Mesodermal cell (in vitro differentiated cells): ENCODE results near the gene FAM3D.

Experiments
- H3K27ac ChIP-seq: 2 replicates; pipeline ENCODE4 v1.7.0; 2013; ENCODE audit warnings: mild to moderate bottlenecking, low read depth, low read length, moderate library complexity; ENCODE audit not compliant: severe bottlenecking
- H3K36me3 ChIP-seq: 2 replicates; pipeline ENCODE4 v1.7.1; 2013; ENCODE audit warnings: mild to moderate bottlenecking, low read length, moderate library complexity; ENCODE audit not compliant: control insufficient read depth, insufficient read depth
- H3K4me1 ChIP-seq: one replicate; pipeline ENCODE4 v1.7.1; 2013; ENCODE audit warnings: mild to moderate bottlenecking, low read length; ENCODE audit not compliant: insufficient read depth, control insufficient read depth, poor library complexity, severe bottlenecking
- H3K4me3 ChIP-seq: 2 replicates; pipeline ENCODE4 v1.7.0; 2013; ENCODE audit warnings: low read length, control low read depth, mild to moderate bottlenecking; ENCODE audit not compliant: insufficient read depth, poor library complexity, severe bottlenecking; ENCODE audit errors: extremely low read depth
- H3K9me3 ChIP-seq: 2 replicates; pipeline ENCODE4 v1.7.1; 2013; ENCODE audit warnings: mild to moderate bottlenecking, low read length, moderate library complexity; ENCODE audit not compliant: control insufficient read depth
- WGBS, 2 experiments: methylation state at CpG; one replicate each; pipeline ENCODE4 v1.1.5; 2013; ENCODE audit warnings: missing lambda C conversion rate in 2 of 2; ENCODE audit not compliant: insufficient coverage in 2 of 2; 5-methylcytosine and 5-hydroxymethylcytosine counted together

Gene FAM3D

DNA sequence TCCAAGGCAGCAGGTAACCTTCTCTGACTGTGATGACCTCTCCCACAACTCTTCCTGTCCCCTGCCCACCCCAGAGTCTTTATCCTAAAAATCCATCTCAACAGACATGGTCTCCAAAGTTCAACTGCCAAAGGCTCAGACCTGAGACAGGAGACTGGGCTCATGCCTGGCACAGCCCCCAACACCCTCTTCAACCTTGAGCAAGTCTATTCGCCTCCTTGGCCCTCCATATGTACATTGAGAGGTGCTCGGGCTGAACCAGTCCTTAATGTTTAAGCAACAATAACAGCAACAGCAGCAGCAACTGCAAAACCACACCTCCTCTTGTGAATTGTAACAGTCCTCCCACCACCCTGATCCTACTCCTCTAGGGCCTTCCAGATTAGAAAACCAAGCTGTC, 9.9 kb downstream of the FAM3D start:
- no peak overlapping the region for H3K27ac ChIP-seq
- 80 to 89% methylated on average over 1 to 2 of the region's 2 CpGs for WGBS, 2 experiments
- no peaks in the 10 kb centered on the region for H3K4me1 ChIP-seq
- H3K9me3 ChIP-seq = no peaks in the 10 kb centered on the region
- no peaks in the 10 kb centered on the region for H3K36me3 ChIP-seq
- H3K4me3 ChIP-seq = no peak overlapping the region

DNA sequence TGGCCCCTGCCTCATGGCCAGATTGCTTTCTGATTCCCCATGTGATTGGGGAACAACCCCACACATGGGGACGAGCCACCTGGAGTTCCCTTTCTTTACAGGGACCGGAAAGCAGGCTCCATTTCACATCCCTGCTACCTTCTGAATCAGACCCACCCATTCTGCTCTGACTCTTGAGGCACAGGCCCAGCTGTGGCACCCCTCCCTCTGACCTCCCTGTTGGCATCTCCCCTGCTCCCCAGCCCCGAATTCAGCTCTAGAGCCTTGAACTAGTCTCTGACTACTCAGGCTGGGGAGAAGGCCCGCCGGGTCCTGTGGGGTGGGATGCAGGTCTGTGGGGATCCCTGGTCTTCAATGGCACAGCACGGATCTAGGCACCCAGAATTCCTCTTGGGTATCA, 12.1 kb downstream of the FAM3D start:
- Histone ChIP-seq H3K4me1 (no peaks in the 10 kb centered on the region), H3K27ac (no peak overlapping the region), H3K36me3 (no peaks in the 10 kb centered on the region), H3K9me3 (no peaks in the 10 kb centered on the region), H3K4me3 (no peak overlapping the region)
- WGBS, 2 experiments = 87 to 89% methylated on average over 3 to 4 of the region's 6 CpGs

DNA sequence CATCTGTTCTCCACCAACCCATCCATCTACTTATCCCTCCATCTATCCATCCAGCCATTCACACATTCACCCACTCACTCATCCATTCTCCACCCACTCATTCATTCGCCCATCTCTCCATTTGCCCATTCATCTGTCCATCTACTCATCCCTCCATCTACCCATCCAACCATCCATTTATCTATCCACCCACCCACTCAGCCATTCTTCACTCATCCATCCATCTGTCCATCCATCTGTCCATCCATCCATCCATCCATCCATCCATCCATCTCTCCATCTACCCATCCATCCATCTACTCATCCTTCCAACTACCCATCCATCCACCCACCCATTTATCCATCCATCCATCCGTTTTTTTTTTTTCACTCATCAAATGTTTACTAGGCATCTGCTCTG, 13.9 kb downstream of the FAM3D start:
- H3K4me3 ChIP-seq = no peak overlapping the region
- WGBS, 2 experiments = 52 to 54% methylated on average over 2 of the region's 2 CpGs
- H3K36me3 ChIP-seq = no peaks in the 10 kb centered on the region
- H3K9me3 ChIP-seq = no peaks in the 10 kb centered on the region
- H3K4me1 ChIP-seq = no peaks in the 10 kb centered on the region
- no peak overlapping the region for H3K27ac ChIP-seq

DNA sequence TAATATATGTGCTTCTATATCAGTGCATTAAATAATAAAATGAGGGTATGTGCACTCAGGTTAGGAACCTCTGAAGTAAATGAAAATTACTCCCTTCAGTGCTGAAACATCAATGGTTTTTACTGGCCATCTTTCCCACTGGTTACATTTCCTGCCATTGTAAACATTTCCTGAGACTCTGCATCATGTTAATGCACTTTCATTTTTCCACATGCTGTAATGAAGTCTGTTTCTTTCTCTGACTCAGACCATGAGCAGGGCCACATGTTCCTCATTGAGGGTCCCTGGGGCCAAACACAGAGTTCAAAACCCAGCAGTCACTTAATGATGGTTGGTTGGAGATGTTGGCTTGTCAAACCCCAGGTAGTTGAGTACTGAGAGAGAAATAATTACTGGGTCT, 15.3 kb downstream of the FAM3D start:
- H3K36me3 ChIP-seq = no peaks in the 10 kb centered on the region
- H3K4me1 ChIP-seq = peaks cover 4% of the 10 kb centered on the region
- H3K4me3 ChIP-seq = no peak overlapping the region
- no peak overlapping the region for H3K27ac ChIP-seq
- H3K9me3 ChIP-seq = no peaks in the 10 kb centered on the region

DNA sequence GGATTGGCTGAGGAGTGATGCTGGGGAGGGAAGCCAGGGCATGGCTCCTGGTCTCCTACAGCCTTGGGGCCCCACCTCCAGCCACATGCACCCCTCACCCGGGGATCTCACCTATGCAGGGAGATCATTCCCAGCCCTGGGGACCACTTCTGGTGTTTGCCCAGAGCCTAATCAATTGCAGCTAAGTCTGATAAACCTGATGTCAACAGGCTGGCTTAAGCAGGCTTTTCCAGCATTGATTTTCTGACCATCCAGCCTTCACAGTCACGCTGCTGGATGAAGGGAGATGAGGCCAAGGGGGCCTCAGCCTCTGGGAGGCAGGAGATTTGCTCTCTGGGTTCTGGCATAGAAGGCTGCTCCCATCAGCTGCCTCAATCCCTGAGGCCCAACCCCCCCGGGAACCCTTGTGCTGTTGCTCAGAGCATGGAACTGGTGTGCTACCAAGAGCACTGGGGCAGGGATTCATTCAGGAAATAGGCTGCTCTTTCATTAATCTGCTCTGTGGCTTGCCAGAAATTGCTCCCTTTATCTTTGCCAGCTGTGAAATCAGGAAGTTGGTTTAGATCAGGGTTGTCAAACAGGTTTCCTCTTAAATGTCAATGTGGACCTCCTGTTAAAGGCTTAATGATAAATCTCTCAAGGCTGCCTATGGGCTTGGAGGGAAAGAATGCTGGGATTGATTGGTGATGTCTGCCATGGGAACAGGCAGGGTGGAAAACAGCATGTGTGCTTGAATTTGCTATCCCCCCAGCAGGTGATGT, 19.0 kb downstream of the FAM3D start:
- no peak overlapping the region for H3K27ac ChIP-seq
- no peaks in the 10 kb centered on the region for H3K36me3 ChIP-seq
- no peaks in the 10 kb centered on the region for H3K9me3 ChIP-seq
- WGBS, 2 experiments = 91 to 94% methylated on average over 2 to 3 of the region's 3 CpGs
- peaks cover 4% of the 10 kb centered on the region for H3K4me1 ChIP-seq
- H3K4me3 ChIP-seq = no peak overlapping the region

DNA sequence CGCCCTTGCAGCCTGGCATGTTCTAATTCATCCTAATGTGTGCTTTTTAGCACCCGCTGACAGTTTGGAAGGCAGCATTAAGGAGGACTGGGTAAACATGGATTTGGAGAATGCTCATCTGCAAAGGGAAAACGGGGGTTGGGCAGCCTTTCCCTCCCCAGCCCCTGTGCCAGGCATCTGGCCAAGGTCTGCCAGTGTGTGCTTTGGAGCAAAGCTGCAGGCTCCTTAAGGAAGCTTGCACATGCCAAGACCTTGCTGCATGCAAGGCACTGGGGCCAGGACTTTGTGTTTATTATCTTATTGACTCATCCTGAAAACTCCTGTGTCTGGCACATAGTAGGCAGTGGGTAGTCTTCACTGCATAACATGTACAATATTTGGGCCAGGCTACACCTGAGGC, 20.1 kb downstream of the FAM3D start:
- H3K9me3 ChIP-seq = no peaks in the 10 kb centered on the region
- peaks cover 4% of the 10 kb centered on the region for H3K4me1 ChIP-seq
- no peak overlapping the region for H3K4me3 ChIP-seq
- no peak overlapping the region for H3K27ac ChIP-seq
- 83 to 90% methylated on average over 3 of the region's 3 CpGs for WGBS, 2 experiments
- no peaks in the 10 kb centered on the region for H3K36me3 ChIP-seq

DNA sequence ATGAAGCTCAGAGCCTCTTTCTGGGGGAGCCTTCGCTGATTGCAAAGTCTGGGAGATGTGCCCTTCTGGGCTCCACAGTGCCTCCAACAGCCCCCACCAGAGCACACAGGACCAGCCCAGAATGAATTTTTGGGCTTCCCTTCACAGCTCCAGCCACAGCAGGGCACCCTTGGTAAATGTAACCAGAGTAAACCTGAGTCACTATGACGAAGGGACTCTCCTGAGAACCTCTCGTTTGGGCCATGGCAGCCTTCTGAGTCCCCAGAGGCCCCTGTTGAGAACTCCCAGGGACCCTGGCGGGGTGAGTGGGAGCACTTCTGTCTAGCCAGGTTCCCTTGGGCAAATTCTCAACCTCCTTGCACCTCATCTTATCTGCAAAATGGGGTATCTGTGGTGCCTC, 20.8 kb downstream of the FAM3D start:
- Histone ChIP-seq H3K27ac (no peak overlapping the region), H3K36me3 (no peaks in the 10 kb centered on the region), H3K9me3 (no peaks in the 10 kb centered on the region), H3K4me1 (peaks cover 4% of the 10 kb centered on the region), H3K4me3 (no peak overlapping the region)
- WGBS, 2 experiments = 82 to 91% methylated on average over 2 to 4 of the region's 4 CpGs

DNA sequence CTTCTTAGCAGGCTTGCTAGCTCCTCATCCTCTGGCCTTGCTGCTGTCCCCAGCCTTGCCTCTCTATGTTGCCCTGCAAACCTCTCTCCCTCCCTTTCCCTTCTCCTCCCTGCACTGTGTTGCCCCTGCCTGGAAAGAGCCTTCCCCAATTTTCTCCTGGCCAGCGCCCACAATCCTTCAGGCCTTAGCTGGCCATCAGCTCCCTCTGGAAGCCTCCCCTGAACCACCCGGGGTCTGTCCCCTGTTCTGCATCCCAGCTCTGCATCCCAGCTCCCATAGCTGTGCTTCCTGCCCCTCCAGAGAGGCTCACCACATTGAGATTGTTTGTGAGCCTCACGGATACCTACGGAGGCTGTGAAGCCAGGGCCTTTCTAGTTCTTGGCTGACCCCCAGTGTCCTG, 23.7 kb downstream of the FAM3D start:
- H3K36me3 ChIP-seq = no peaks in the 10 kb centered on the region
- H3K9me3 ChIP-seq = no peaks in the 10 kb centered on the region
- peaks cover 11% of the 10 kb centered on the region for H3K4me1 ChIP-seq
- no peak overlapping the region for H3K27ac ChIP-seq
- no peak overlapping the region for H3K4me3 ChIP-seq
- 89 to 95% methylated on average over 4 of the region's 4 CpGs for WGBS, 2 experiments

DNA sequence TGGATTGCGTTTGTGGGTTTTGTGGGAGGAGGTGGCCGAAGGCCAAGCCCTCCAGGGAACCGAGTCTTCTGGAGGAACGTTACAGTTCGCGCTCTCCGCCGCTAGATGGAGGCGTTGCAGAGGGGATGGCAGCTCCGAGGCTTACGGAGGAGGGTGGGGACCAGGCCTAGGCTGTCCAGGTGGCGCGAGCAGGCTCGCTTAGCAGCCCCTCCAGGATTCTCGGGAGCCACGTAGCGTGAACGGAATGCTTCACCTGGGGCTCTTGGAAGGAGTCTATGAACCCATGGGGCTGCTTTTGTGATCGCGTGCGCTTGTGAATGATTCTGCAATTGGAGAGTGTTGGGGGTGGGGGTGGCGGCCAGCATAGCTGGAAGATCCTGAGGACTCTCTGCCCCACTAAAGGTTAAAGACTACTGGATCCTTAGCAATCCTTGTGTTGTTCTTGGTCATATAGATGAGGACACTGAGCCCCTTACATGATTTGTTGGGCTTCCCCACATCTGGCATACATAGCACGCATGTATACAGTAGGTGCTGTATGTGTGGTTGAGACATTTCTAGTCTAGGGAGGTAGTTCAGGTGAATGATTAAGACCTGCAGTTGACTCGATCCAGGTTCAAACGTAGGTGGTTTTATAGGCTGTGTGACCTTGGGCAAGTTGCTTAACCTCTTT, 25.7 kb downstream of the FAM3D start:
- 21 to 22% methylated on average over 23 to 24 of the region's 25 CpGs for WGBS, 2 experiments
- Histone ChIP-seq H3K36me3 (no peaks in the 10 kb centered on the region), H3K4me3 (no peak overlapping the region), H3K27ac (no peak overlapping the region), H3K9me3 (no peaks in the 10 kb centered on the region), H3K4me1 (peaks cover 7% of the 10 kb centered on the region)

DNA sequence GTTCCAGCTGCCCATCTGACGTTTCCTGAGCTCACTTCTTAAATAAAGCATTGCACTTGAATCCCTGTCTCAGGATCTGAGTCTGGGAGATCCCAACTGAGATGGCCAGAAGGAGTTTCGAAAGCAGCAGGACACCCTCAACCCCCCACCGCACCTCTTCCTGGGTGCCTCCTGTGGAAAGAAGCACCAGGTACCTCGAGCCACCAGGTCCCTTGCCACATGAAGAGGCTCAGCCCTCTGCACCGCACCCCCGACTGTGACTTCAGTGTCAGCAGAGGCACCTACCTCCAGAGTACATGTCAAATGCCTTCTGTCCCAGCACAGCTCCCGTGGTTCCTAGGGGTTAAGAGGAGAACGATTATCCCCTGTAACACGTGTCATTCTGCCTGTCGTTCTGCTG, 26.7 kb downstream of the FAM3D start:
- H3K36me3 ChIP-seq = no peaks in the 10 kb centered on the region

DNA sequence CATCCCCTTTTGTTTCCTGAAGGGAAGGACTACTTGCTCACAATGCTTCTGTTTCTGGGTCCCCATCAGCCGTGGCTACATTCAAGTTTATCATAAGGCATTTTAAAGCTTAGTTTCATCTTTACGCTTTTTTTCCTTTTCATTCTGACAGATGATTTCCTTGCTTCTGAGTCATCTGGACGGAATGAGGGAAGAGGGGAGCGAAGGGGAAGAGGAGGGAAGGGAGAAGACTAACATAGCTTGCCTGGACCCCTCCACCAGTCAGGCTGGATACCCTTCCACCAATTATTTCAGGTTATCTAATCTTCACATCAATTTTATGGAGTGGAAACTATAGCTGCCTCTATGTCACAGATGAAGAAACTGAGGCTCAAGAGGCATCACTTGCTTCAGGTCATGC, 27.6 kb downstream of the FAM3D start:
- H3K27ac ChIP-seq = no peak overlapping the region
- no peaks in the 10 kb centered on the region for H3K9me3 ChIP-seq
- 83% methylated on average over 1 of the region's 4 CpGs; no CpG with 5 or more reads in 1 of the 2 experiments for whole genome bisulfite sequencing, 2 experiments
- no peak overlapping the region for H3K4me3 ChIP-seq
- no peaks in the 10 kb centered on the region for H3K36me3 ChIP-seq
- peaks cover 7% of the 10 kb centered on the region for H3K4me1 ChIP-seq

More for the DNA sequence above, 26.7 kb downstream of the FAM3D start:
- H3K27ac ChIP-seq = no peak overlapping the region
- WGBS, 2 experiments = 89 to 96% methylated on average over 7 to 10 of the region's 10 CpGs
- no peak overlapping the region for H3K4me3 ChIP-seq
- peaks cover 7% of the 10 kb centered on the region for H3K4me1 ChIP-seq
- no peaks in the 10 kb centered on the region for H3K9me3 ChIP-seq
